WTC11 (cell line): ENCODE results near the gene SMAP1.

Experiments
- ATF1 ChIP-seq: sonication (generic); formaldehyde crosslinking; IDR thresholded peaks from 2 replicates; pipeline ENCODE4 v1.8.1; 2023; ENCODE audit warnings: mild to moderate bottlenecking, moderate library complexity, missing genetic modification reagents
- CREM ChIP-seq: sonication (generic); formaldehyde crosslinking; IDR thresholded peaks from 2 replicates; pipeline ENCODE4 v1.8.1; 2022; ENCODE audit warnings: mild to moderate bottlenecking, missing genetic modification reagents, moderate library complexity
- CTCF ChIP-seq: fragments of 200-600 bp; IDR thresholded peaks from 2 replicates; pipeline ENCODE4 v1.8.0; 2022; ENCODE audit warnings: antibody characterized with exemption
- PREB ChIP-seq: sonication (generic); formaldehyde crosslinking; IDR thresholded peaks from 2 replicates; pipeline ENCODE4 v1.8.1; 2022; ENCODE audit warnings: mild to moderate bottlenecking, missing genetic modification reagents, moderate library complexity, borderline replicate concordance
- SMAD4 ChIP-seq: sonication (generic); formaldehyde crosslinking; IDR thresholded peaks from 2 replicates; pipeline ENCODE4 v1.8.0; 2022; ENCODE audit warnings: mild to moderate bottlenecking, missing genetic modification reagents
- SP1 ChIP-seq: sonication (generic); formaldehyde crosslinking; conservative IDR thresholded peaks from 2 replicates; pipeline ENCODE4 v1.8.1; 2022; ENCODE audit warnings: missing genetic modification reagents
- STAT6 ChIP-seq: sonication (generic); formaldehyde crosslinking; conservative IDR thresholded peaks from 2 replicates; pipeline ENCODE4 v1.8.1; 2023; ENCODE audit warnings: mild to moderate bottlenecking, low read depth, missing genetic modification reagents, moderate library complexity
- ZNF138 ChIP-seq: sonication (generic); formaldehyde crosslinking; conservative IDR thresholded peaks from 2 replicates; pipeline ENCODE4 v1.8.1; 2022; ENCODE audit warnings: mild to moderate bottlenecking, moderate library complexity, missing genetic modification reagents
- TF ChIP-seq, protein P1 (sequence below): sonication (generic); formaldehyde crosslinking; IDR thresholded peaks from 2 replicates; pipeline ENCODE4 v1.8.1; 2023; ENCODE audit warnings: mild to moderate bottlenecking, missing genetic modification reagents, moderate library complexity
- TF ChIP-seq, protein P2 (sequence below): sonication (generic); formaldehyde crosslinking; IDR thresholded peaks from 2 replicates; pipeline ENCODE4 v1.8.0; 2022; ENCODE audit warnings: mild to moderate bottlenecking, missing genetic modification reagents

DNA sequence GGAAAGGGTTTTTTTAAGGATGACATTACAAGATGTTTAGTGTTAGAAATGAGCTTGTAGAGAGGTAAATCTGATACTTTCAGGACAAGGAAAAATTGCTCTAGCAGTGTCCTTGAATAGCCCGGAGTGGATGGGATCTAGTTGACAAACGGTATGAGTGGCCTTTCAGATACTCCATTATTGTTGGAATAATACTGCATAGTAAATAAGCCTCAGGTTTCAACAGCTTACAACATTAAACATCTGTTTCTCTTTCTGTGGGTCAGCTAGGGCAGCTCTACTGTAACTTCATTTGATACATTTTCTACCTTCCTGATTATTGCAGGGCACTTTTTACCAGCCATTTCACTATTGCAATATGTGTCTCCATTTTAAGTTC is 171.2 kb downstream of the SMAP1 start:
- no peak for TF ChIP-seq SMAD4 (CRISPR knock-in tag)
- TF ChIP-seq STAT6 (CRISPR knock-in tag), result no peak
- no peak for TF ChIP-seq SP1 (CRISPR knock-in tag)
- TF ChIP-seq CTCF, result no peak
- TF ChIP-seq, protein P1, sequence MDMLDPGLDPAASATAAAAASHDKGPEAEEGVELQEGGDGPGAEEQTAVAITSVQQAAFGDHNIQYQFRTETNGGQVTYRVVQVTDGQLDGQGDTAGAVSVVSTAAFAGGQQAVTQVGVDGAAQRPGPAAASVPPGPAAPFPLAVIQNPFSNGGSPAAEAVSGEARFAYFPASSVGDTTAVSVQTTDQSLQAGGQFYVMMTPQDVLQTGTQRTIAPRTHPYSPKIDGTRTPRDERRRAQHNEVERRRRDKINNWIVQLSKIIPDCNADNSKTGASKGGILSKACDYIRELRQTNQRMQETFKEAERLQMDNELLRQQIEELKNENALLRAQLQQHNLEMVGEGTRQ (CRISPR knock-in tag), result no peak
- no peak for TF ChIP-seq ATF1 (CRISPR knock-in tag)
- TF ChIP-seq PREB, result no peak
- no peak for TF ChIP-seq CREM (CRISPR knock-in tag)
- no peak for TF ChIP-seq ZNF138 (CRISPR knock-in tag)
- TF ChIP-seq, protein P2, sequence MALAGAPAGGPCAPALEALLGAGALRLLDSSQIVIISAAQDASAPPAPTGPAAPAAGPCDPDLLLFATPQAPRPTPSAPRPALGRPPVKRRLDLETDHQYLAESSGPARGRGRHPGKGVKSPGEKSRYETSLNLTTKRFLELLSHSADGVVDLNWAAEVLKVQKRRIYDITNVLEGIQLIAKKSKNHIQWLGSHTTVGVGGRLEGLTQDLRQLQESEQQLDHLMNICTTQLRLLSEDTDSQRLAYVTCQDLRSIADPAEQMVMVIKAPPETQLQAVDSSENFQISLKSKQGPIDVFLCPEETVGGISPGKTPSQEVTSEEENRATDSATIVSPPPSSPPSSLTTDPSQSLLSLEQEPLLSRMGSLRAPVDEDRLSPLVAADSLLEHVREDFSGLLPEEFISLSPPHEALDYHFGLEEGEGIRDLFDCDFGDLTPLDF (CRISPR knock-in tag), result no peak
